Measurements from ENCODE around the gene CUEDC1.

The CUEDC1 gene

DNA sequence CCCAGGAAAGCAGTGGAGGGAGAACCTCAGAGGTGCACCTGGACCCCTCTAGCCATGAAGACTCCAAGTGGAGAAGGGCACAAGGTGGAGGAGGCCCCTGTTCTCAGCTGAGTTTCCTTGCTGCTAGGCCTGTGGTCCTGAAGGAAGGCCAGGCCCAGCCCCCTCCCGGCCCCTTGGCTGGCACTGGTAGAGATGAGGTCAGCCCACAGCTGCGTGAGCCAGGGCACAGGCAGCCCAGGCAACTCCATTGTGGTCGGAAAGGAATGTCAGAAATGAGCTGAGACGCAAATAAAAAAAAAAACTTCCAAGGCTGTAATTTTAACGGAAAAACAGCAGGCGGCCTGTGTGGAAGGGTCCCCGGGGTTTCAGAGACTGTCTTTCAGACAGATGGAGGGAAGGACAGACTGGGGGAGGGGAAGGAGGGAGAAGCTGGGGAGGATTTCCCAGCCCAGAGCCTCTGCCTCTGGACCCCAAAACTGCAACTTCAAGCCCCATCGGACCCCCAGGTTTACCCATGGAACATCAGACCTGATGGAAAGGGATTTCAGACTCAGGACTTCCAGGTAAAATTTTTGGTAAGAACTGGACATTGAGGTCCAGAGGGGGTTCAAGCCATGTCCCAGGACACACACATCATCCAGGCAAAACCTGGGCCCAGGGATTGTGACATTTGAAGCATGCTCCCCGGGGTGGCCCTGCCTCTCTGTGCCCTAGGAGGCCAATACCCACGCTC lies 79.8 kb downstream of the CUEDC1 start:
- DNase-seq (ENCODE audit: low read depth) = no peak

DNA sequence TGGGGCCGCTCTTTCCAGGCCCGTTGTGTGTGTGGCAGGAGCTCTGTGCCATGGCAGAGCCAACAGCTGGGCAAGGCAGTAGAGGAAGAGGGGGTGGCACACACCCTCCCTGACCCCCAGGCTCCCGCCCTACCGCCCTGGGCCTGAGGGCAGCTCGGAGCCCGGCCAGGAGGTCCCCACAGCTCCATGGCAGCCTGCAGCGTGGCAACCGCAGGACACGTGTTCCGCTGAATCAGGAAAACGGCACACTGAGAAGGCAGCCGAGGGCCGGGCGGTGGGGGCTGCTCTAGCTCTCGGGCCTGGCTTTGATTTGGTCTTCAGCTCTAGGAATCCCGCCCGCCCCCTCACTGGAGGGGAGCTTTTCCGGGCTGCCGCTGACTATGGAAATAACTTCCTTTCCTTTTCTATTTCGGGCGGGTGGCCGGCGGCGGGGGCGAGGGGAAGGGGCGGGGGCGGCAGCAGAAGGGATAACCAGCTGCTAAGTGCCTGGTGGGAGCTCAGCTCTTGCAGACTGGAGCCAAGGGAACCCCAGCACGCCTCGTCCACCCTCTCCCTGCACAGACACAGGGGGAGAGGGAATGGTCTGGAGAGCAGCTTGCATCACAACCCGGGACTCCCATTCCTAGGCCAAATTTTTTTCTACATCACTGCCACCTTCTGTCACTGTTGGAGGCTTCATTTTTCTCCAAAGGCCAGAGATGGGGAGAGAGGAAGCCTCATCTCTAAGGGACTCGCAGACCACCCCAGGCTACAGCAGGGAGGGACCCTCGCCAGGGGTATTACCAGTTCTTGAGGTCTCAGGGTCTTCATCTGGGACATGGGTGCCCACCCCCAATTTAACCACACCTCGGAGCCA lies 80.5 kb downstream of the CUEDC1 start:
- DNase-seq (ENCODE audit: low read depth) = no peak

DNA sequence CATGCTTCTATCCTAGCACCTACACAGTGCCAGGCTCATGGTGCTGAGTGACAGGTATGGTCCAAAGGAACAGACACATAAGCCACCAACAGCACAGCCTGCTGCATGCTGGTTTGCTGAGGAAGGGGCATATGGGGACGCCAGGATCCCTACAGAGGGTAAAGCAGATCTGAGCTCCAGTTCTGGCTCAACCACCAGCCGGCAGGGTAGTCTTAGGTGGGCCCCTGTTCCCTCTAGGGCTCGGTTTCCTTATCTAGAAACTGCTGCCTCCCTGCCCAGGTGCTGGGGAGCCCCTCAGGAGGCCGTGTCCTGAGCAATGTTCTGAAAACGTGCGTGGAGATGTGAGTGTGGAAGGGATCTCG lies 81.2 kb downstream of the CUEDC1 start:
- DNase-seq (ENCODE audit: low read depth) = no peak

DNA sequence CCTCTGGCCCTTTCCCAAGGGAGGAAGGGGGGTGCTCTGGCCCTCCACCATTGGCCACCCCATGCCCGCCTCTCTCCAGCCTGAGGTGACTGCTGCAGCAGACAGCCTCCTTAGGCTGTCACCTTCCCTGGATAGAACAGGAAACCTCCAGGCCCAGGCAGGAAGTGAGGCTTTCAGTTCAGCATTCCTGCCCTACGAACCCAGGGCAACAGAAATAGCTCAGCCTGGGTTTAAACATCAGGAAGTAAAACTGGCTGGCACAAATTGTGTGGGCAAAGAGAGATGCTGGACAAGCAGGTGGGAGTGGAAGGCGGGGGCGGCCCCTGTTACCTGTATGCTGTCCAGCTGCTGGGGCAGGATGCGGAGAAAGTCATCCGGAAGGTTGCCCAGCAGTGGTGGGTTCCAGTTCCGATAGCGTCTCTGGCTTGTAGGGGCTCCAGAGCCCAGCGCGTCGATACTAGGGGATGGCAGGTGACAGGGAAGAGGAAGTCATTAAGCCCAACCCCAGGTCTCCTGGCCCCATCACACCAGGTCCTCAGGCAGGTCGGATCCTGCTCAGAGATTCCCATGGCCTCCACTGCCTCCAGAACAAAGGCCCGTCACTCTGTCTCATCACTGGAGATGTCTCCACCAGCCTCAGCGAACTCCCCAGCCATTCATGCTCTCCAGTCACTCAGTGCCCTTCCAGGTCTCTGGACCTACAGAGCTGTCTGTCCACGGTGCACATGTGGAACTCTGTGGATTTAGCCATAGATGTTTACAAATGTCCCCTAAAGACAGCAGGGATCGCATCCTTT lies 81.8 kb downstream of the CUEDC1 start:
- no peak for DNase-seq (ENCODE audit: low read depth)

DNA sequence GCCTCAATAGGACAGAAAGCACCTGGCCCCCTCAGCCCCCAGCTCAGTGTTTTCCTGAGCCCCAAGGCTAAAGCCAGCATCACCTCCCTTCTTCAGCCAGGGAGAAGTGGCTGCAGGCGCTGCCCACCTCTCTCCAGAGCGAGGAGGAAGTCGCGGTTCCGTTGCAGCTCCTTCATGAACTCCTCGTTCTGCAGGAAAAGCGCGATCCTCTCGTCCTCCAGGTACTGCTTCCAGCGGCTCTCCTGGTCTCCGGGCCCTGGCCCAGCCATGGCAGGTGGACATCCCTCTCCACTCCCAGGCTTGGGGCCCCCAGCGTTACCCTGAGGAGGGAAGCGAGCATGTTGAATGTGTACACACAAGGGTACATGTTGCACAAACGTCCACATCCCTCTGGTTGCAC lies 82.7 kb downstream of the CUEDC1 start:
- no peak for DNase-seq (ENCODE audit: low read depth)

DNA sequence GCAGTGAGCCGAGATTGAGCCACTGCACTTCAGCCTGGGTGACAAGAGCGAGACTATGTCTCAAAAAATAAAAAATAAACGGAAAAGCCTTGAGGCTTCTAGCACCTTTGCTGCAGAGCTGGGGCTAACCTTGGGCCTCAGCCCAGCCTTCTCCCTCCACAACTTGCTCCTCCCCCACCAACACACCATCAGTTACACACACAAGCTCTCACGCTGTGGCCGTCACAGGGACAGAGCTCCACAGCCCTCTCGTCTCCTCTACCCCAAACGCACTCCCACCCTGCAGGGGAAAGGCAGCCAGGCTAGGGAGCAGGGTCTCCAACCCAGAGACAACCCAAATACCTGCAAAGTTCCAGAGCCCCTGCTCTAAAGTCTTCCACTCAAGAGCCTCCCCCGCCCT lies 83.3 kb downstream of the CUEDC1 start:
- no peak for DNase-seq (ENCODE audit: low read depth)

DNA sequence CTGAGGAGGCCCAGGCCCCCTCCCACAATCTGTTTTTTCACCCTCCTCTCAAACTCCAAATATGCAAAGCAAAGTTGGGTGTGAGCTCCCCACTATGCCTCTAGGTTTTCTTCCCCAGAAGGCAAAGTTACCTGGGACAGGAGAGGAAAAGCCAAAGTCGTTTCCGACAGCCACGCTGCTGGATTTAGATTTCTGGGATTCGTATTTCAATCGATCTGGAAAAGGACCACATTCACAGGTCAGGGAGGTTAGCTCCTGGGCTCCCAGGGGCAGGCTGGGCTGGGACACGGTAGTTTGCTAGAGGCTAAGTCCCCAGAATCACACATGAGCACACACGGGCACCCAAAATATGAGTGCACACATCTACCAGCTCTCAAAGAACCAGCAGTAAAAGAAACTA lies 84.1 kb downstream of the CUEDC1 start:
- DNase-seq (ENCODE audit: low read depth) = no peak

DNA sequence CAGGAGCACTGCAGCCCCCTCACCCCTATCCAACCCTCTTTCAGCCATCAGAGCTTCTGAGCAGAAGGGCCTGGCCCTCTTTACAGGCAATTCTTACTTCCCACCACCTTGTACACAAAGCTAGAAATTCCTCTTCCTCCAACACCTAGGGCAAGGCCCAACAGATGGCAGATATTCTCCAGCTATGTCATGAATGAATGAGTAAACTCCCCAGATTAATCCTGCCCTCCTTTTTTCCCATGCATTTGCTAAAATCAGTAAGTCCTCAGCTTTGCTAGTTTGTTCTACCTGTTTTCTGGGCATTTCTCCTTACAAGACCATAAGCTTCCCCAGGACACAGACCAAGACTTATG lies 85.0 kb downstream of the CUEDC1 start:
- DNase-seq (ENCODE audit: low read depth) = no peak

DNA sequence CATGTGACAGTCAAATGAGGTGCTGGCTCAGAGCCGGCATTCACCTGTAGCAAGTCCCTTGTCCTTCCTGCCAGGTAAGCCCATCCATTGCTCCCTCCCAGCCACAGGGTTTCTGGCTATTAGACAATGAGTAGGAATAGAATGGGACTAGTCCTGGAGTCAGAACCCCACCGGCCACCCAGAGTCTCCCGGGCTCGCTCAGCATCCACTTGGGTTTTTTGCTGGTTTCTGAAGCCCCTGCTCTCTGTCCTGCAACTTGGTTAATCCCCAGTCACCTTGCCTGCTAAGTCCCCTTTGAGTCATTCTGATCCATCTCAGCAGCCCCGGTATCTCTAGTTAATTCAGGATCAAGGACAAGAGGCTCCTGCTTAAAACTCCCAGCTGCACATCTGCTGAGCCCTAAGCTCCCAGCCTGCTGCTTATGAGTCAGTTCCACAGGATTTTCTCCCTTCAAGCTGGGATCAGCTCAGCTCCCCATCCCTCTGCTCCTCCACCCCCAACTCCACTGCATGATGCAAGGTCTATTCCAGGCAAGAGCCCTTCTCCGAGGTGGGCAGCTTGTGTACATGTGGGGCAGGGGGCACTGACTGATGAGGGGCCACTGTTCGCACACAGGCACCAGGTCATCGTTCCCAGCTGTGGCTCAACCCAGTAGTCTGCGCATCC lies 85.5 kb downstream of the CUEDC1 start:
- no peak for DNase-seq (ENCODE audit: low read depth)

DNA sequence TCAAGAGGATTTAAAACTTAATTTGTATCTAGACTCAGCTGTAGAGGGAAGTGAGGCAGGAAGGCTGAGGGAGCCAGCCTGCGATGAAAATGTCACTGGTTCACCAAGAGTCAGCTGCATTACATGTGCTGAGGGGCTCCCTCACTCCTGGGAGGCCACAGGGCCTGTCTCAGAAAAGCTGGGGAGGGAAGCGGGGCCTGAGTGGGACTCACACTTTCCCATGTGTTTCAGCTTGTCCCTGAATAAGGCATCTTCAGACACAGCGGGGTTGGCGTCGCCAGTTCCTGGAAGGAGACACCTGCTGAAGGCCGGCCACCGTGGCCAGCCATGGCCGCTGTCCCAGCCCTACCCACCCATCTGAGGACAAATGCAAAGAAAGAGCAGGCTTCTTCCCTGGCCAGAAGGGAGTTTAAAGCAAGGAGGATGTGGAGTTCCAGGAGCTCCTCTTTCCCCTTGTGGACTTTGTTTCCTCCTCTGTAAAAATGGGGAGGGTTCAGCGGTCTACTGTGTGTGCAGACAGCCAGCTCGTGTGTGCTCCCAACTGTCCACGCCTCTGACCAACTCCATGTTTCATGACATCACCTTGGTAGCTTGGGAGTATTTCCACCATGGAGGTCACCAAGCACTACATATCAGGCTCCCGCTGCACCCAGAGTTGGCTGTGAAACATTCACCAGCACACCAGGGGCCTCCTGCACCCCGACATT lies 86.1 kb downstream of the CUEDC1 start:
- DNase-seq (ENCODE audit: low read depth) = no peak

DNA sequence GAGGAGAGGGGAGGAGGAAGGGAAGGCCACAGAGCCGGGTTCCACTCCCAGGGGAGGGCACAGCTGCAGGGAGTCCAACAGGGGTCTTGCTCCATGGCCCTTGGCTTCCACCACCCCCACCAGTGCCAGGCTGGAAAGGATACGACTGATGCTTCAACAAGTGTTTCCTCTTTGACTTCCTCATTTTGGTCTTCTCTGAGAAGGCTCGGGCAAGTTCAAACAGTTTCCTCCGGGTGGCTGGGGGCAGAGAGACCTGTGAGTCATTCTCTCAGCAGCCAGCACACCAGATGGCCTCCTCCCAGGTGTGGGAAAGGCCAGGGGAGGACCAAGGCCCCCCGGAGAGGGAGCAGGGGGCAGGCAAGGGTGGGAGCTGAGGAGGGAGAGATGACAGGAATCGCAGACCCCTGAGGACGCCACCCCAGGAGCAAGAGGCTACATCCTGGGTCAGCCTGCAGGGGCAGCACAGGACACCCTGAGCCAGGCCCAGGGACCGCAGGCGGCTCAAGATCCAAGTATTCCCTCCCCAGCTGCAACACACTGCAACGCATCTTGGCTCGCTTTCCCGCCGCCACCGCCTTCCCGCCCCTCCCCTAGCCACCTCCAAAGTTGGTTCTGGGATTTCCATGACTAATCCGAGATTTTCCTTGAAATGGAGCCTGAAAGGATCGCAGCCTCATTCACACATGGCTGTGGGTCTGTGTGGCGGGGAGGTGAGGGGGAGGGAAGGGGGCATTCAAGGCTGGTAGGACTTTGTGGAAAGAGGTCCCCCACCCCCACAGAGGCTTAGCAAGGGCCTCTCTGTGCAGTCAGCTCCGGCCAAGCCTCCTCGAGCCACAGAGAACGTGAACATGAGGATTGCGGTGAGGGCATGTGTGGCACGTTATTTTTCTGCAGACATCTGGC lies 87.0 kb downstream of the CUEDC1 start:
- DNase-seq (ENCODE audit: low read depth) = no peak

DNA sequence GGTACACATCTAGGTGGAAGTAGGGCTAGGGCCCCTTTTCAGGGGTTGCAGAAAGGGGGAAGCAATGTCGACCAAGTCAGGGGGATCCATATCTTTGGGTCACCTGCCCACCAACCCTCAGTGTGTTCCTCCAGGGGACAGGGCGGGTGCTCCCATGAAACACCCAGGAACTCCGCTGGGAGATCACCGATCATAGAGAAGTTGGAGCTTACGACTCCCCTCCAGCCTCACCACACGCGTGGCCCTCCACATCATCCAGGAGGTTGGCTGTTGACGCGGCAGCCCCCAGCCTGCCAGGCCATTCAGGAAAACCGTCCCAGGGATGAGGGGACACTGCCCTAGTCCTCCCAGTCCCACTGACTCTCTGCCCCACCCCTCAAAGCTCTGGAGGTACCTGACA lies 88.1 kb downstream of the CUEDC1 start:
- no peak for DNase-seq (ENCODE audit: low read depth)

DNA sequence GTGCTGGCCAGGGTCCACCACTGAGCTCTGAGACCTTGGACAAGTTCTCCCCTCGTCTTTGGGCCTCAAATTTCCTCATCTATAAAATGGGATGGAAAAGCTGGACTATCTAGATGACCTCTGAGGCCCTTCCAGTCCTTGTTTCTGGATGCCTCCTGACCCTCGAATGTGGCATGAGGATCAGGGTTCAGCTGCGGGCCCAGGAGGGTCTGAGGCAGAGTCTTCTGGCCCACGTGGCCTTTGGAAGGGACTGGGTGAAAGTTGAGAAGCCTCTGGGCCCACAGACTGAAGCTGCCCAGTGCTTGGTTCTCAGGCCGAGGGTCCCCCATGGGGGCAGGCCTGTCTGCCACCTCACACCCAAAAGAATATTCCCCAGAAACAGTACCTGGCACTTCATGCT lies 88.5 kb downstream of the CUEDC1 start:
- no peak for DNase-seq (ENCODE audit: low read depth)

DNA sequence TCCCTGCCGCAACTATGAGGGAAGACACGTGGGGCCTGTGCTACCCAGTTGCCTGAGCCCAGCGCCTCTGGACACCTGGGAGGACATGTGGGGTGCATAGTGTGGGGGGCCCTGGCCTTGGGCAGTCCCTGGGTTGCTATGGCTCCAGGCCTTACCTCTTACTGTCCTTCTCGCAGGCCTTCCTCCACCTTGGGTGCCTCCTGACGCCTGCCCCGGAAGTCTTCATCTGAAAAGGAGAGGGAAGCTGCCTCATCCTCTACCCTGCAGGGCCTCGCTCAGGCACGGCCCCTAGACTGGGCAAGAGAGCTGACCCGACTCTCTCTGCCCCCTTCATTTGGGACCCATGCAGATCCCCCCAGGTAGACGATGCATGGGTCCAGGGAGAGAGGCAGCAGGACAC lies 88.9 kb downstream of the CUEDC1 start:
- no peak for DNase-seq (ENCODE audit: low read depth)

DNA sequence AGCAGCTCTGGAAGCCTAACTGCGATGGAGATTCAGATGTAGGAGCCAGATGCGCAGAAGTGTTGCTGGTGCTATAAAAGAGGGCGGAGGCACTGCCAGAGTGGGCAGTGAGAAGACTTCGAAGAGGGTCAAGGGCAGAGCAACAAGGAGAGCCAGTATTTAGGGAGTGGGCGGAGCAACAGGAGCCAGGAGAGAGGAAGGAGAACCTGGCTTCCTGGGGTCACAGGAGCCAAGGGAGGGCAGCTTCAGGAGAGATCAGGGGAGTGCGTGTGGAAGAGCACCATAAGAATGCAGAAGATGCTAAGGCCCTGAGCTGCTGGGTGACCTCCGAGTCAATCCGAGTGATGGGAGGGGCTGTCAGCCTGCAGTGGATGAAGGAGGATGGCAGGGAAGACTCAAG lies 90.9 kb downstream of the CUEDC1 start:
- DNase-seq (ENCODE audit: low read depth) = no peak

DNA sequence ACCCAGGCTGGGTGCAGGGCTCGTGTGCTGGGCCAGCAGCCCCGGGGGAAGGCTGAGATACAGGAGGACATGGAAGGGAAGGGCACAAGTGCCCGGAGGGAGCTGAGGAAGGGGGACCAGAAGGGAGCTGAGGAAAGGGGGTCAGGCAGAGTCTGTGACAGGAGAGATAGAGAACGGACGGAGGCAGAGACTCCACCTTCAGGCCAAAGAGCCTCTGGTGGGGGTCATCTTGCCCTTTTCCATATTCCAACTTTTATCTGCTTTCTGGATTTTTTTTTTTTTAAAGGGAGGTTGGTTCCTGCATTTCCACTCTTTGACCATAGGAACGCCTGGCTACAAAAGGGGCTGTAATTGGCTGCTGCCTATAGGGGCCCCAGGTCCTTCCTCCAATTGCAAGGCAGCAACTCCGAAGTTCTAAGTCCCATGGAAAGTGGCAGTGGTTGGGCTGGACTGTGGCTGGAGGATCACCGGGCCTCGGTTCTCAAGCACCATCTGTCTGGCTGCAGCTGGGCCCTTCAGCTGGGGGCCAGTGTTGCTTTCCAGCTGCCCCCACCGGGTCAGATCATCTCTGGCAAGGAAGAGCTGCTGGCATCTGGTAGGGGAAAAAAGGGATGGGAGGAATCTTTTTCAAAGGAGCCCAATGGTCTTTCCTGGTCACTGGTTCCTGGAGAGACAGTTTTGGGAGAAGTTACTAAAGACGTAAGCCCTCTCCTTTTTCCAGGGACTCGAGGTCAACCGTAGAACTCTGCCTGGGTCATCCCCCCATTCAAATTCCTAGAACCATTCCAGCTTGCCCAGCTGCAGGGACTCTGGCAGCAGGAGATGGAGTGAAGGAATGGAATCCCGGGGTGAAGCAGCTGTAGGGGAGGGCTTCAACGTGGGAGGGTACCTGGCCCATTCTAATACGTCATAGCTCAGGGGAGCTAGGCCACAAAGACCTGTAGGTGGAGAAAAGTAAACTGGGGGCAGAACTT lies 92.2 kb downstream of the CUEDC1 start:
- no peak for DNase-seq (ENCODE audit: low read depth)

DNA sequence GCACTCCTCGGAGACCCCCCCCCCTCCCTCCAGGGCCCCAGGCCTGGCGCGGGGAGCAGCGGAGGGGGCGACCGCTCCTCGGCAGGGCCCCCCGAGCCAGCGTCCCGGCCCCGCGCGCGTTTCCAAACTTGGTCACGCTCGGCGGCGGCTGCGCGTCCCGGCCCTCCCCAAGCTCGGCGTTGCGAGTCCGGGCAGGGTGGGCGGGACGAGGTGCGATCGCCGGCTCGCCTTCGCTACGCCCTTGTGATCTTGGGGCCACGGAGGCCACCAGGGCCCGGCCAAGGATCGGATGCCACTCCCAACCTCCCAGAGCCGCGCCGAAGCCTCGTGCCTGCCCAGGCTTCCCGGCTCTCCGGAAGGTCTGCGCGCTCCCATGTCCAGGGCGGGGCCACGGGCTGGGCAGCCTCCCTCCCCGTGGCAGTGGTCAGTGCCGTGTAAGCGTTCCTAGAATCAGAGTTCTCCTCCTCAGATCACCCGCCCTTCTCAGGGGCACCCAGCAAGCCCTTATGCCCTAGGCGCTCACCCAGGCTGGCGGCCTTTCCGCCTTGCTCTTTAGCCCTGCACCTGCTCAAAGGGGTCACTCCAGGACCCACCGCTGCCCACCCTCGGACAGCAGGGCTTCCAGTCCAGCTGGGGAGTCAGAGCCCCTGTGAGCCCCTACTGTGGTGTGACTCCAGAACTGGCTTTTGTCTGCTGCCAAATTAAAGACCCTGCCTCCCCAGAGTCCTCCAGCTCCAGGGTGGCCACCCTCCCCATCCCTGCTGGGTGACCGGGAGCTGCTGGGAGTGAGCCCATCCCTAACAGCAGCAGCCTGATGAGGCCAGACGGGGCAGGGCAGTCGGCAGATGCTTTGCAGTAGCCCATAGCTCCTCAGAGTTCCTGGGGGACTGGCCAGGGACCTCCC lies 93.2 kb downstream of the CUEDC1 start:
- DNase-seq (ENCODE audit: low read depth) = no peak

DNA sequence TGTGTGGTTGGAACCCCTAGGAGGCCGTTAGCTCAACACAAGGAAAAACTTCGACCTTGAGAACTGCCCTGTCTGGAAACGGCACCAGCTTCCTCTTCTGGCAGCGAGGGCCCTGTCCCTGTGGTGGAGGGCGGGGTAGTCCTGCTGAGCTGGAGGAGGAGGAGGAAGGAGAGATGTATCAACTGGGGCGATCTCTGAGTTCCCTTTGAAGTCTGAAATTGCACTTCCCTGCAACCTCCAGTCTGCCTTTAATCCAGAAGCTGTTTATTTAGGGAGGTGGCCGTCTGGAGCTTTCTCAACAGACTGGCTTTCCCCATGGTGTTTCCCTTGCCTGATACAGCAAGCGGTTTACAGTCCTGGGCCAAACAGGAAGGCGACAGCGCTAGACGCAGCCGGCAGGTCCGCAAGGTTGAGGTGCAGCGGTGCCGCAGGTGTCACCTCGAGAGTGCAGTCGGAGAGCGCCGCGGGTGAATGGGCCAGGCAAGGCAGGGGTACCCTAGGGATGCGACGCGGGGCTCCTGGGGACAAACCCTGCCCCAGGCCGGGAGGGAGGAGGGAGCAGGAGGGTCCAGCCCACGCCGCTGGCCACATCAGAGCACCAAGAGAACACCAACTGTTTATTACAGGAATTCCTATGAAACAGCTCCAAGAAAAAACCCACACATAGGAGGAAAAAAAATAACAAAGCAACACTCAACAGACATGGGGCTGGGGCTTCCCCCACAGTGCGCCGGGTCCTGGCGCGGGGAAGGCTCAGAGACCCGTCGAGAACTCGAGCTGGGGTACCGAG lies 94.0 kb downstream of the CUEDC1 start:
- DNase-seq (ENCODE audit: low read depth) = no peak

All from activated T-helper 9 cell treated with anti-CD3 and anti-CD28 coated beads, Interleukin-2, amount 50 U/mL, for 16 hours (primary cell).